HEK293 (cell line): ENCODE data around the gene TRMT61A.

Experiments used
- CTCF ChIA-PET: fragments of 350-600 bp; formaldehyde crosslinking; extraction: SDS; loops from one replicate; lab custom pipeline; 2021; ENCODE audit warnings: antibody characterized with exemption; lab: Yijun Ruan, JAX
- POLR2A ChIA-PET: fragments of 300-600 bp; formaldehyde crosslinking; extraction: SDS; loops from one replicate; lab custom pipeline; 2020; ENCODE audit warnings: antibody characterized with exemption, inconsistent platforms; lab: Yijun Ruan, JAX
- H3K27ac ChIP-seq: fragments of 200-500 bp; sonication (Bioruptor generic); 2 replicates; pipeline ENCODE4 v1.5.1; 2014; ENCODE audit warnings: low read depth, low read length, control low read depth, inconsistent platforms; ENCODE audit errors: extremely low read depth
- H3K36me3 ChIP-seq, 2 experiments: fragments of 200-500 bp in 1 of 2; sonication (Bioruptor generic) in 1 of 2; 1 replicate in 1 of 2; 2 replicates in 1 of 2; pipeline ENCODE4 v1.5.1; 2014 to 2017; ENCODE audit warnings: inconsistent platforms in 2 of 2, low read length in 2 of 2; ENCODE audit not compliant: control insufficient read depth in 2 of 2, insufficient read depth in 1 of 2
- H3K4me1 ChIP-seq: fragments of 200-500 bp; sonication (Bioruptor generic); 2 replicates; pipeline ENCODE4 v1.5.1; 2014; ENCODE audit warnings: mild to moderate bottlenecking, low read length, inconsistent platforms; ENCODE audit not compliant: control insufficient read depth, insufficient read depth
- H3K4me3 ChIP-seq: 2 replicates; pipeline ENCODE4 v1.5.1; 2011; ENCODE audit warnings: low read depth, mild to moderate bottlenecking, control low read depth, low read length, moderate library complexity
- H3K9me3 ChIP-seq: fragments of 200-500 bp; sonication (Bioruptor generic); 2 replicates; pipeline ENCODE4 v1.5.1; 2014; ENCODE audit warnings: low read depth, low read length, inconsistent platforms; ENCODE audit not compliant: control insufficient read depth, insufficient read depth
- GLIS1 ChIP-seq: fragments of 450-650 bp; formaldehyde crosslinking; IDR thresholded peaks from 2 replicates; pipeline ENCODE4 v1.5.1; 2016; ENCODE audit warnings: missing biosample characterization, missing genetic modification characterization
- SCRT1 ChIP-seq: fragments of 450-650 bp; formaldehyde crosslinking; IDR thresholded peaks from 2 replicates; pipeline ENCODE4 v1.5.1; 2016; ENCODE audit warnings: missing biosample characterization, missing genetic modification characterization, borderline replicate concordance
- SCRT2 ChIP-seq: fragments of 450-650 bp; formaldehyde crosslinking; IDR thresholded peaks from 2 replicates; pipeline ENCODE4 v1.5.1; 2016; ENCODE audit warnings: missing biosample characterization, missing genetic modification characterization
- SP7 ChIP-seq: fragments of 450-650 bp; formaldehyde crosslinking; IDR thresholded peaks from 2 replicates; pipeline ENCODE4 v1.5.1; 2016; ENCODE audit warnings: missing biosample characterization, missing genetic modification characterization
- ZIC2 ChIP-seq: fragments of 450-650 bp; formaldehyde crosslinking; IDR thresholded peaks from 2 replicates; pipeline ENCODE4 v1.5.1; 2016; ENCODE audit warnings: missing biosample characterization, missing genetic modification characterization
- ZNF138 ChIP-seq: fragments of 450-650 bp; formaldehyde crosslinking; IDR thresholded peaks from 2 replicates; pipeline ENCODE4 v1.5.1; 2016; ENCODE audit warnings: missing biosample characterization, missing genetic modification characterization, borderline replicate concordance
- ZNF501 ChIP-seq: fragments of 450-650 bp; formaldehyde crosslinking; IDR thresholded peaks from 2 replicates; pipeline ENCODE4 v1.5.1; 2016; ENCODE audit warnings: missing biosample characterization, missing genetic modification characterization
- ZNF596 ChIP-seq: fragments of 450-650 bp; IDR thresholded peaks from 2 replicates; pipeline ENCODE4 v1.5.0; 2018; ENCODE audit warnings: missing biosample characterization, mild to moderate bottlenecking, missing genetic modification characterization, moderate library complexity
- ZNF76 ChIP-seq: fragments of 450-650 bp; formaldehyde crosslinking; IDR thresholded peaks from 2 replicates; pipeline ENCODE4; 2016; ENCODE audit warnings: low read depth, missing biosample characterization, missing genetic modification characterization, borderline replicate concordance
- ZNF837 ChIP-seq: fragments of 450-650 bp; formaldehyde crosslinking; IDR thresholded peaks from 2 replicates; pipeline ENCODE4 v1.5.1; 2016; ENCODE audit warnings: missing biosample characterization, missing genetic modification characterization
- TF ChIP-seq, protein P1 (sequence below): fragments of 450-650 bp; formaldehyde crosslinking; IDR thresholded peaks from 2 replicates; pipeline ENCODE4 v1.5.1; 2016; ENCODE audit warnings: missing biosample characterization, missing genetic modification characterization

The TRMT61A gene

DNA sequence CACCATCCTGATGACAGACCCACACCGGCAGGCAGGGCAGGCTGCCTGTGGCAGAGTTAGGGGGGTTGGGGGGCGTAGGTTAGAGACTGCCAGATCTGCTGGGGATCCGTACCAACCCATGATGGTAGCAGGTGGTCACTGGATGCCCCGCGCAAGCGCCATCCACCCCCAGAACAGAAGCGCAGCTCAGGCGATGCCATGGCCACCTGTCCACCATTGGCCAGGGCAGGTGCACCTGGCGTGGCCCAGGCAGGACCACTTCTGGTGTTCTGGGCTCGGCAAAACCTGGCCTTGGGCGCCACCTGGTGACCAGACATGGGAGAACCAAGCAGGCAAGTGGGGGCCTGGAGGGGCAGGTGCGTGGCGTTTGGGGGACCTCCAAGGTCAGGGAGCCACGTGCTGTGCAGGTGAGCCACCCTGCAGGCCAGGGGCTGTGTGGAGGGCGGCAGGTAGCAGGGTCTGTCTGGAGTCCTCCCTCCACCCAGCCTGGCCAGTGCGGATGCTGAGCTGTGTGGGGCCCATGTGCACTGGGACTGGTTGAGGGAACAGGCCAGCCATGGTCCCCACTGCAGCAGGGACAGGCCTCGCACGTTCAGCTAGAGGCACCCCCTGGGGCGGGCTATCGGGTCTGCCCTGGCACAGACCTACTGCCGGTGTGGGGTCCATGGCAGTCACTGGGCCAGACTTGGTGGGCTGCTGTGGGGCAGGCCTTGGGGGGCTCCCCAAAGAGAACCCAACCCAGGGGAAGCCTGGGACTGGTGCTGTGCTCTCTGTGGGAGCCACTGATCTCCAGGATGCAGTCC, 17.9 kb downstream of the TRMT61A start (continued):
- TF ChIP-seq SP7 (tag by site-specific recombination) (peak; percentile 62; the same call in 1 of the 2 replicates), ZNF501 (tag by site-specific recombination) (0 out of 2 replicates have a peak, but pooled peaks have one; percentile 59)

DNA sequence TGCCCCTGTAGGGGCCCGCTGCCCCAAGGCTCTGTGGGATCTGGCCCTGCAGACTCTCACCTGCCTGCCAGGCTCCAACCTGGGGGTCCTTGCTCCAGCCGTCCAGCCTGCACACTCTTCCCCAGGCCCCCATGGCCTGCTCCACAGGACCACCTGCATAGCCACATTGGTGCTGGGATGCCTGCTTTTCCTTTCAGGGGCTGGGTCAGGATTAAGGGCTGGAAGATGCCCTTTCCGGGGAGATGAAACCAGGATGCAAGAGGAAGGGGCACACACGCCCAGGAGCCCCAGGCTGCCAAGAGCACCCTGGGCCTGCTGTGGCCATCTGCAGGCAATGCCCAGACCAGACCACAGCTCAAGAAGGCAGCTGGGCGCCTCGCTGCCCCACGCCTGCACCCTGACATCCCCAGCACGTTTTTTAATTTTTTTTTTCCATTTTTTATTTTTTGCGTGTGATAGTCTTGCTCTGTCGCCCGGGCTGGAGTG, 18.5 kb downstream of the TRMT61A start:
- CTCF ChIA-PET = interaction anchor here (0.5 to 6.0 kb wide), 13 partner anchors 11 to 443 kb away, joined by 3 to 48 read pairs (median 4); partner anchors contain the start of gene BAG5
- no peak overlapping the region for H3K4me3 ChIP-seq
- no peaks in the 10 kb centered on the region for H3K9me3 ChIP-seq
- no peak overlapping the region for H3K27ac ChIP-seq
- no peaks in the 10 kb centered on the region; the same call in 1 of the 2 replicates for H3K4me1 ChIP-seq
- POLR2A ChIA-PET = interaction anchor here (0.6 to 2.4 kb wide), 2 partner anchors 26 to 29 kb away, joined by 5 to 12 read pairs; partner anchors contain the start of gene CKB
- no peaks in the 10 kb centered on the region for H3K36me3 ChIP-seq
- no peak for TF ChIP-seq ZNF76 (tag by site-specific recombination)
- TF ChIP-seq ZIC2 = peak; percentile 67
- peak; percentile 66 for TF ChIP-seq GLIS1

DNA sequence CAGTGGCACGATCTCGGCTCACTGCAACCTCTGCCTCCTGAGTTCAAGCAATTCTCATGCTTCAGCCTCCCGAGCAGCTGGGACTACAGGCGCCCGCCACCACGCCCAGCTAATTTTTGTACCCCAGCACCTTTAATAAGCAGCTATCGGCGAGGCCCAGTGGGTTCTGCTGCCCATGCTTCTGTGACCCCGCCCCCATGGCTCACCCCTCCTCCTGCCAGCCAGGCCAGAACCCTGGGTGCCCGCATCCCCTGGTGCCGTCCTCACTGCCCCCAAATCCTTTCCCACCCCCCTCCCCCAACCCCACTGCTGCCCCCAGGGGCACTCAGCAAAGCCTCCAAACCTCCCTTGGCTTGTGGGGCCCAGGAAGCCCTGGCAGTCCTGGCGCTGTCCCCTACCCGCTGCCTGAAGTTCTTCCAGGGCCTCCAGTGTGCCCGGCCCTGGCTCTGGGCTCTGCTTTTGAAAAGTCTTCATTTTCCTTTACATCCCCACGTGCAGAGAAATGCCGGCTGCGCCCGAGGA, 19.0 kb downstream of the TRMT61A start:
- TF ChIP-seq ZNF138 (no peak), ZNF837 (tag by site-specific recombination) (no peak), ZNF596 (no peak)
- no peaks in the 10 kb centered on the region for H3K36me3 ChIP-seq
- POLR2A ChIA-PET = no interaction called here
- H3K4me3 ChIP-seq = no peak overlapping the region
- H3K9me3 ChIP-seq = no peaks in the 10 kb centered on the region
- H3K4me1 ChIP-seq = no peaks in the 10 kb centered on the region; the same call in 1 of the 2 replicates
- H3K27ac ChIP-seq = no peak overlapping the region
- CTCF ChIA-PET = interaction anchor here (1.6 to 6.0 kb wide), 4 partner anchors 10 to 30 kb away, joined by 4 to 48 read pairs (median 16); partner anchors contain the start of gene BAG5

DNA sequence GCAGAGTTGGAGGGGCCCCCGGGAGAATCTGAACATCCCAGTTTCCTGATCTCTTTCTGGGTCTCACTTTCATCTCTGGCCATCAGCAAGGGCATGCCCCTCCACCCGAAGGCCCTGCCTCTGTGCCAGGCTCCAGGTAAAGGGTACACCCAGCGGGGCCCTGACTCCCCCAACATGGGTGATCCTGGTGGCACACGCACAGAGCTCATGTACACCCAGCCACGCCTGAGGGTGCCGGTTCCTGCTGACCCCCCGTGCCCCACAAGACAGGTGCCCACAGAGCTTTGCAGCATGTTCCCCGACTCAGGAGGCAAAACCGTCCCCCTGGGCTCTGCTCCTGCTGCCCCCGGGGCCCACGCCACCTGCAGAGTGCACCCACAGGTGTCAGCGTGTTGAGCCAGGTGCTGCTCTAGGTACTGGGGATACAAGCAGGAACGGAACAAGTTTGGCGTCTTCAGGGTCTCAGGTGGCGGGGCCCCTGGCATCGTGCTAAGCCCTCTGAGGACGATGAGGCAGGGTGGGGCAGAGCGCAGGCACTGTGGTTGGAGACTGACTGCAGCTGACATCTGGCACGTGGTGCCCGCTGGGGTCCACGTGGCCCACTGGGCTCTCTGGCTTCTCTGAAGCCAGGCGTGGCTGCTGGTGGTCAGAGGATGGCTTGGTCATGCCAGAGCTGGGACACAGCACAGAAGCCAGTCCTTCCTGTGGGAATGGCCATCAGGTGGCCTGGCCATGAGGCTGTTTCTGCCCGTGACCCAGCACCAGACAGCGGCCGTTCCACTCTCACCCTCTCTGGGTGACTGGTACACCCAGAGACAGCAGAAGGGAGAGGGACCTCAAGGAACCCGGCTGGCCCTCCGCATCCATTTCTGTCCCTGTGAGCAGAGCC, 19.7 kb downstream of the TRMT61A start:
- TF ChIP-seq SCRT1 (tag by site-specific recombination) (peak; percentile 76), SCRT2 (tag by site-specific recombination) (peak; percentile 47; the same call in 1 of the 2 replicates)
- TF ChIP-seq, protein P1, sequence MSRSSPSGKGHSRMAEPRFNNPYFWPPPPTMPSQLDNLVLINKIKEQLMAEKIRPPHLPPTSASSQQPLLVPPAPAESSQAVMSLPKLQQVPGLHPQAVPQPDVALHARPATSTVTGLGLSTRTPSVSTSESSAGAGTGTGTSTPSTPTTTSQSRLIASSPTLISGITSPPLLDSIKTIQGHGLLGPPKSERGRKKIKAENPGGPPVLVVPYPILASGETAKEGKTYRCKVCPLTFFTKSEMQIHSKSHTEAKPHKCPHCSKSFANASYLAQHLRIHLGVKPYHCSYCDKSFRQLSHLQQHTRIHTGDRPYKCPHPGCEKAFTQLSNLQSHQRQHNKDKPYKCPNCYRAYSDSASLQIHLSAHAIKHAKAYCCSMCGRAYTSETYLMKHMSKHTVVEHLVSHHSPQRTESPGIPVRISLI = no peak
- CTCF ChIA-PET = interaction anchor here (0.6 to 6.0 kb wide), 6 partner anchors 9 to 251 kb away, joined by 3 to 48 read pairs (median 11); partner anchors contain the start of gene BAG5
- Histone ChIP-seq H3K36me3 (no peaks in the 10 kb centered on the region), H3K4me1 (no peaks in the 10 kb centered on the region; the same call in 1 of the 2 replicates), H3K9me3 (no peaks in the 10 kb centered on the region), H3K27ac (no peak overlapping the region), H3K4me3 (no peak overlapping the region)
- POLR2A ChIA-PET = no interaction called here
